CD4-positive, alpha-beta T cell treated with Interleukin-1 beta for 1 hour (primary cell): ENCODE measurements around the gene SH2D6.
"Not testable (repeated sequence)": the region's sequence is repeated elsewhere in the genome, so short reads cannot be mapped to it uniquely, and the experiment has no call there.

Experiments used
- DNase-seq, 2 donors: peaks; one replicate each; pipeline ENCODE4 v3.0.0-alpha.2; 2020 to 2022

SH2D6 gene

DNA sequence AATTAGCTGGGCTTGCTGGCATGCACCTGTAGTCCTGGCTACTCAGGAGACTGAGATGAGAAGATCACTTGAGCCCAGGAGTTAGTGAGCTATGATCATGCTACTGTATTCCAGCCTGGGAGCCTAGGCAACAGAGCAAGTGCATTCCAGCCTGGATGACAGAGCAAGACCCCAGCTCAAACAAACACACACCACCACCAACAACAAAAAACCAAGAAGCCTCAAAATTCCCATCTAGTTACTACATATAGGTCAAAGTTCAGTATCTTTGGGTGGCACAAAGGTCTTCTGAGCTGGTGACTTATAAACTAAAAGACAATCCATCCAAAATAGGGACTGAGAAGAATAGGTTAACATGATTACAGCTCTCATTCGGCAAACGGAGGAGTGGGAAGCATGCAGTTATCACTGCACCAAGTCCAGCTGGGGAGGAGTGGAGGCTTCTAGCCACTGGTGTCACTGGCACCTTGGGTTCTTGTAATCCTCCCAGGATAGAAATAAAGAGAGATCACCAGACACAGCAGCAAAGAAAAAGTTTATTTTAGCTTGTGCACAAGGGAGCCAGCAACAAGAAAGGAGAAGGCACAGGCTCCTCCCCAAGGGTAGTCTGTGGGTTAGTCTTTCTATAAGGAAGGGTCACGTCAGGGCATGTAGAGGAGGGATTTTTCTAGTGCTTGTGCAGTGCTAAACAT, 57.4 kb downstream of the SH2D6 start:
- DNase-seq: no peak

DNA sequence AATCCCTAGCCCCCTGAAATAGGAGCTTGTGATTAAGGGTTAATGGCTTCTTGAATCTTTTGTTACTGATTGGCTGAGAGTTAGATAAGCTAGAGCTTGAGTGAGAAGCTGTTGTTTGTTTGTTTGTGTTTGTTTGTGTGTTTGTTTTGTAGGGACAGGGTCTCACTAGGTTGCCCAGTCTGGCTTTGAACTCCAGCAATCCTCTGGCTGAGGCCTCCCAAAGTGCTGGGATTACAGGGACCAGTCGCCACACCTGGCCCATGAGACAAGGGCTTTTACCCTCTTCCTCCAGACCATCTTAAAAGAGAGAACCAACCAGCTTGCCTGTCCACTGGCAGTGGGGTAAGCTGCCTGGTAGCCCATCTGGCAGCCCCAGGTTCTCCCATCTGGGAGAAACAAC, 58.1 kb downstream of the SH2D6 start:
- no peak for DNase-seq

DNA sequence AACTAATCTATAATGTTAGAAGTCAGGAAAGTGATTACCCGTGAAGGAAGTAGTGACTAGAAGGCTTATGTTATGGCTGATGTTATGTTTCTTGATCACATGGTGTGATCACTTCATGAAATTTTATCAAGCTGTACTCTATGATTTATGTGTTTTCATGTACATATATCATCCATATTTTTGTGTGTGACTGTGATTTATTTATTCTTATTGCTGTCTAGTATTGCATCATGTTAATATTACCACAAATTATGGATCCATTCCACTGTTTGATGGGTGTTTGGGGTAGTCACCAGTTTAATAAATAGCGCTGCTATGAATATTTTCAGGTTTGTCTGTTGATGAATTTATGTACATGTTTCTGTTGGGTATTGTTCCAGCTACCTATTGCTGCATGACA, 59.4 kb downstream of the SH2D6 start:
- DNase-seq: no peak

- no peak for DNase-seq
These were observed 63.6 kb downstream of the SH2D6 start for GRCh38 chr2:85481818-85482777.

DNA sequence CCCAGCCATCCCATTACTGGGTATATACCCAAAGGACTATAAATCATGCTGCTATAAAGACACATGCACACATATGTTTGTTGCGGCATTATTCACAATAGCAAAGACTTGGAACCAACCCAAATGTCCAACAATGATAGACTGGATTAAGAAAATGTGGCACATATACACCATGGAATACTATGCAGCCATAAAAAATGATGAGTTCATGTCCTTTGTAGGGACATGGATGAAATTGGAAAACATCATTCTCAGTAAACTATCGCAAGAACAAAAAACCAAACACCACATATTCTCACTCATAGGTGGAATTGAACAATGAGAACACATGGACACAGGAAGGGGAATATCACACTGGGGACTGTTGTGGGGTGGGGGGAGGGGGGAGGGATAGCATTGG, 66.1 kb downstream of the SH2D6 start:
- DNase-seq: not testable (repeated sequence)

DNA sequence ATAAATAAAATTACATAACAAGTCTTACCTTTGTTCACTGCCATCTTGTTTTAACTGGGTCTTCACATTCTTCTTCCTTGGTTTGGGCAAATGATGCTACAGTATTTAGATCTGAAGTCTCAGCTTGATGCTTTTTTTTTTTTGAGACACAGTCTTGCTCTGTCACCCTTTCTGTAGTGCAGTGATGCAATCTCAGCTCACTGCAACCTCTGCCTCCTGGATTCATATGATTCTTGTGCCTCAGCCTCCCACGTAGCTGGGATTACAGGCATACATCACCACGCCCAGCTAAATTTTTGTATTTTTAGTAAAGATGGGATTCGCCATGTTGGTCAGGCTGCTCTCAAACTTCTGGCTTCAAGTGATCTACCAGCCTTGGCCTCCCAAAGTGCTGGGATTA, 67.3 kb downstream of the SH2D6 start:
- no peak for DNase-seq
